Jurkat, Clone E6-1 (cell line): ENCODE results near the gene NOX5.

ENCODE experiments used
- DNase-seq: peaks from one replicate; pipeline ENCODE4 v3.0.0-alpha.2; 2011; ENCODE audit warnings: low read depth, low spot score
- H3K4me3 ChIP-seq: 2 replicates; pipeline ENCODE4 v1.5.1; 2011; ENCODE audit warnings: mild to moderate bottlenecking, low read length, control low read depth, moderate library complexity

The NOX5 gene

GRCh38 chr15:68989541-68990230 is 24.8 kb upstream of the NOX5 start:
- H3K4me3 ChIP-seq = no peak overlapping the region
- no peak for DNase-seq

GRCh38 chr15:68990231-68990991 is 24.1 kb upstream of the NOX5 start:
- DNase-seq = no peak

GRCh38 chr15:68990992-68991500 is 23.4 kb upstream of the NOX5 start:
- H3K4me3 ChIP-seq = no peak overlapping the region

More at GRCh38 chr15:68990231-68990991, 24.1 kb upstream of the NOX5 start:
- no peak overlapping the region for H3K4me3 ChIP-seq

GRCh38 chr15:68991723-68992122 is 22.8 kb upstream of the NOX5 start:
- DNase-seq = no peak
- H3K4me3 ChIP-seq = no peak overlapping the region

More at GRCh38 chr15:68990992-68991500, 23.4 kb upstream of the NOX5 start:
- no peak for DNase-seq

GRCh38 chr15:68992696-68993095 is 21.8 kb upstream of the NOX5 start:
- no peak overlapping the region for H3K4me3 ChIP-seq
- no peak for DNase-seq

- no peak overlapping the region for H3K4me3 ChIP-seq
- DNase-seq = no peak
Observed at GRCh38 chr15:68993276-68993675, 21.2 kb upstream of the NOX5 start.

GRCh38 chr15:68994149-68994548 is 20.3 kb upstream of the NOX5 start:
- no peak for DNase-seq

GRCh38 chr15:68994981-68995761 is 19.3 kb upstream of the NOX5 start:
- no peak overlapping the region for H3K4me3 ChIP-seq
- no peak for DNase-seq

More at GRCh38 chr15:68994149-68994548, 20.3 kb upstream of the NOX5 start:
- no peak overlapping the region for H3K4me3 ChIP-seq

GRCh38 chr15:68997050-68997449 is 17.4 kb upstream of the NOX5 start:
- no peak overlapping the region for H3K4me3 ChIP-seq
- no peak for DNase-seq

- DNase-seq = no peak
- no peak overlapping the region for H3K4me3 ChIP-seq
Observed at GRCh38 chr15:68997930-68998777, 16.3 kb upstream of the NOX5 start.

GRCh38 chr15:68999091-68999490 is 15.4 kb upstream of the NOX5 start:
- no peak for DNase-seq
- H3K4me3 ChIP-seq = no peak overlapping the region

GRCh38 chr15:69000091-69000490 is 14.4 kb upstream of the NOX5 start:
- DNase-seq = no peak
- no peak overlapping the region for H3K4me3 ChIP-seq

GRCh38 chr15:69000725-69001503 is 13.6 kb upstream of the NOX5 start:
- DNase-seq = no peak
- no peak overlapping the region for H3K4me3 ChIP-seq

GRCh38 chr15:69002783-69003182 is 11.7 kb upstream of the NOX5 start:
- H3K4me3 ChIP-seq = no peak overlapping the region
- no peak for DNase-seq

GRCh38 chr15:69004011-69004410 is 10.5 kb upstream of the NOX5 start:
- DNase-seq = no peak
- no peak overlapping the region for H3K4me3 ChIP-seq

GRCh38 chr15:69008056-69008455 is 6.4 kb upstream of the NOX5 start:
- H3K4me3 ChIP-seq = no peak overlapping the region
- no peak for DNase-seq

- no peak for DNase-seq
- no peak overlapping the region for H3K4me3 ChIP-seq
Observed at GRCh38 chr15:69009341-69009740, 5.2 kb upstream of the NOX5 start.

- no peak for DNase-seq
- H3K4me3 ChIP-seq = no peak overlapping the region
Observed at GRCh38 chr15:69011641-69012040, 2.9 kb upstream of the NOX5 start.
